ENCODE measurements around the gene PRSS8.
"Not testable (repeated sequence)": the region's sequence is repeated elsewhere in the genome, so short reads cannot be mapped to it uniquely, and the experiment has no call there.

PRSS8 gene

DNA sequence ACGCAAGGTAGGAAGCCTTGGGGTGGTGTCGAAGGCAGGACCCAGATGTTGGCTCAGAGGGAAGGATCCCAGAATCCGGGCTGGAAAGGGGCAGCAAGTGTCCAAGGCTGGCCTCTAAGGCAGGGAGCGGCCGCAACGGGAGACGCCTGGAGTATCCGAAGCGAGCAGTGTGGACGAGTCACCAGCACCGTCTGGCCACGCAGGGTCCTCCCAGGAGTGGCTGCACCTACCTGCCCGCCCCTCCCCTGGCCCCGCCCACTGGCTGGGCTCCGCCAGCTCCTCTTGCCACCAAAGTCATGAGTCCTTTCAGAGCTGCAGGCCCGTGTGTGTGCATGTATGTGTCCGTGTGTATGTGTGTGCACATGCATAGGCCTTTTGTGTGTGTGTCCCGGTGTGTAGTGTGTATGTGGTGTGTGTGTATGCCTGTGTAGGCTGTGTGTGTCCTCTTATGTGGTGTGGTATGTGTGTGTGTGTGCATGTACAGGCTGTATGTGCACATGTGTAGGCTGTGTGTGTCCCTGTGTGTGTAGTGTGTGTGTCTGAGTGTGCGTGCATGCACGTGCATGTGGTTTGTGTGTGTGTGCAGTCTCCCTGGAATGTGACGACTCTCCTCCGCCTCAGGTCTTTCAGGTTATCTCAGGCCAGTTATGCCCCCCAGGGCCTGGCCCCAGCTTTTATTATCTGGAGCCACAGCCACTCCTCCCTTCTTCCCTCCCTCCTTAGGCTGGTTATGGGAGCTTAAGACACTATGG is at the start of gene PRSS8:
TSS of gene PRSS8 (minus strand) at position 193 of the 752 bp plus-strand sequence. CDS start 229 bp downstream, outside the sequence.
- no peak for DNase-seq

DNA sequence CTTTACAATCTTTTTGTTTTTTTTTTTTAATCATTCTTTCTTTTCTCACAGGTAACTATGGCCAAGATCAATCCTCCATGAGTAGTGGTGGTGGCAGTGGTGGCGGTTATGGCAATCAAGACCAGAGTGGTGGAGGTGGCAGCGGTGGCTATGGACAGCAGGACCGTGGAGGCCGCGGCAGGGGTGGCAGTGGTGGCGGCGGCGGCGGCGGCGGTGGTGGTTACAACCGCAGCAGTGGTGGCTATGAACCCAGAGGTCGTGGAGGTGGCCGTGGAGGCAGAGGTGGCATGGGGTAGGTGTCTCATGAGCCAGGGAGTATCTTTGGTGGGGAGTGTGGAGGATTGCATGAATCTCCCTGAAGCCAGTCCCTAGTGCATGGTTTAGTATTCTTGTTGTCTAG is 49.4 kb upstream of the PRSS8 start:
- no peak for DNase-seq

DNA sequence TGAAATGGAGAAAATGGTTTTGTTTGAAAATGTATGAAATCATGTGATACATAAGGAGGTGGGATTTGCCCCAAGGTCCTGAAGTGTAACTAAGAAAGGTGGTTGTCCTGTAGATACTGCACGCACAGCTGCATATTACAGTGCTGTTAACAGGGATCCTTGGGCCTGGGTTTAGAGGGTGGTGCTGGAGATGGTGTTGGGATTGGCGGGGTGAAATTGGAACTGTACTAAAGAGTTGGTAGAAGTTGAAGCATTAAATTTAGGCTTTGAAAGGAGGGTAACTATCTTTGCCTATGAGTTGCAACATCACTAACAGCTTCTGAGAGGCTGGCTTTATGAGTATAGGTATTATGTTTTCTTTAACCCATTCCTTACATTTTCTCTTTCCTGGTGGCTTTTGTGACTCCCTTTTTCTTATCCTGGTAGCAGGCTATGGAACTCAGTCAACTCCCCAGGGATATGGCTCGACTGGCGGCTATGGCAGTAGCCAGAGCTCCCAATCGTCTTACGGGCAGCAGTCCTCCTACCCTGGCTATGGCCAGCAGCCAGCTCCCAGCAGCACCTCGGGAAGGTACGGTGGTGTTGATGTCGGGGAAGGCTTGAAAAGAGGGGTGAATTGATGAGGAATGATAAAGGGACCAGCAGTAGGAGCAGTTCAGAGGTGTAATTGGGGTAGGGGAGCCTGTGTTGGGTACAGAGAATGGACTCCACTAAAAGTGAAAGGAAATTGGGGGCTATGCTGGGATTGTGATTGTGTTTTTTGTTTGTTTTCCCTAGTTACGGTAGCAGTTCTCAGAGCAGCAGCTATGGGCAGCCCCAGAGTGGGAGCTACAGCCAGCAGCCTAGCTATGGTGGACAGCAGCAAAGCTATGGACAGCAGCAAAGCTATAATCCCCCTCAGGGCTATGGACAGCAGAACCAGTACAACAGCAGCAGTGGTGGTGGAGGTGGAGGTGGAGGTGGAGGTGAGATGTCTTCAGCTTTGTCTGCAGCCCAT is 48.2 kb upstream of the PRSS8 start:
- DNase-seq = no peak

DNA sequence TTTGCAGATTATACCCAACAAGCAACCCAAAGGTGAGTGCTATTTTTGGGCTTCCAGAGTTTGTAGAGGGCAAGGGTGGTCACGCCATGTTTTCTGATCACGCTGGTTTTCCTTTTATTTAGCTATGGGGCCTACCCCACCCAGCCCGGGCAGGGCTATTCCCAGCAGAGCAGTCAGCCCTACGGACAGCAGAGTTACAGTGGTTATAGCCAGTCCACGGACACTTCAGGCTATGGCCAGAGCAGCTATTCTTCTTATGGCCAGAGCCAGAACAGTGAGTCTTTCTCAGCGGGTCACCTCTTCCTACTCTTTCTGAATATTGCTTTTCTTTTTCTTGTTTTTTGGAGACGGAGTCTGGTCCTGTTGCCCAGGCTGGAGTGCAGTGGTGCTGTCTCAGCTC is 46.9 kb upstream of the PRSS8 start:
- no peak for DNase-seq

DNA sequence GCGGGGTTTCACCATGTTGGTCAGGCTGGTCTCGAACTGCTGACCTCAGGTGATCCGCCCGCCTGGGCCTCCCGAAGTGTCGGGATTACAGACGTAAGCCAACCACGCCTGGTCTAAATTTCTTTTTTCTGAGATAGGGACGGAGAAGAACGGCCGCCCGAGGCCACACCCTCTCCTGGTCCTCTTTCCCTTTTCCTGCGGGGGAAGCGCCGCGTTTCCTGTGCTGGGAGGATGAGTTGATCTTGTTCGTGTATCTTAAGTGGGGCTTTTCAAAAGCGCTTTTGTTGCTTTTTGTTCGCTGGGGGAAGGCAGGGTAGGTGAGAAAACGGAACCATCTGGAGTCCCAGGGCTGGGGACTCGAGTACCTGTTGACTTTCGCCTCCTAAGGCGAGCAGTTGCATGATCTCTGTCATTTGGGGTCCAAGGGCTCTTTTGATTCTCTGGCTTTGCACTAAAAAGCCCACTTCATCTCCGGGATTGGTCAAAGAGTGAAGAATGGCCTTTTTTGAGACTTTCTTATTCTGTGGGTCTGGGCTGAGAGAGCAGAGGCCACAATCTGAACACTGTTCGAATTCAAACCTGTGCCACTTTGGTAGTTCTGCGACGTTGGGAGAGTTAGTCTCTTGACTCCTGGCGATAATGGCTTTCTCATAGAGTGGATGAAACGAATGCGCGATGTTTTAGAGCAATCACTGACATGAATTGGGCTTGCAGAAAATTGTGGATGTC is 45.7 kb upstream of the PRSS8 start:
- peak in 2 of 51 donors; percentile 16 to 24 for DNase-seq

DNA sequence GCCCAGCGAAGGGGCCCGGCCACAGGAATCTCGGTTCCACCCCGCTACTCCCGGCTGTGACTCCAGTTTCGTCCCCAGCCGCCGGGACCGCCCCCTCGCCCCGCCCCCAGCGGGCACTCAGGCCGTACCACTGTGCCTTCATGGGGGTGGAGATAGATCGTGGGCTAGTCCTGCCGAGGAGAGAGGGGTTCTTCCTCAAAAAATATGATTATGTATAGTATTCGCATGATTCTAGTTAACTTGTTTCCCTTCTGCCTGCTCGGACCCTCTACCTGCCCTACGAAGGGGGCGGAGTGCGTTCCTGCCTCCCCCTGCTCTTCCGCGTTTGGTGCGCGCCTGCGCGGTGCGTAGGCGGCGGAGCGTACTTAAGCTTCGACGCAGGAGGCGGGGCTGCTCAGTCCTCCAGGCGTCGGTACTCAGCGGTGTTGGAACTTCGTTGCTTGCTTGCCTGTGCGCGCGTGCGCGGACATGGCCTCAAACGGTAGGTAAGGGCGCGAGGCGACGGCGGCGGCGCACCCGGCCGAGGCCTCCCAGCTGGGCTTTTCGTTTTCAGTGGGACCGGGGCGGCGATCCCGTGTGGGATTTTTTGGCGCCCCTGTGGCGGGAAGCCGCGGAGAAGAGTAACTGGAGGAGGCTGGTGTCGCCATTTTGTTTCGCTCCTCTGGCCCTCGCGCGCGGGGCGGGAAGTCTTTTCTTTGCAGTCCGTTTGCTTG is 44.4 kb upstream of the PRSS8 start, which contains the start of gene FUS:
TSS of gene FUS (plus strand) at position 393 of the 713 bp plus-strand sequence. CDS start at position 469, 76 bp downstream.
- DNase-seq = peak; percentile 68 to 96 (median 89)

DNA sequence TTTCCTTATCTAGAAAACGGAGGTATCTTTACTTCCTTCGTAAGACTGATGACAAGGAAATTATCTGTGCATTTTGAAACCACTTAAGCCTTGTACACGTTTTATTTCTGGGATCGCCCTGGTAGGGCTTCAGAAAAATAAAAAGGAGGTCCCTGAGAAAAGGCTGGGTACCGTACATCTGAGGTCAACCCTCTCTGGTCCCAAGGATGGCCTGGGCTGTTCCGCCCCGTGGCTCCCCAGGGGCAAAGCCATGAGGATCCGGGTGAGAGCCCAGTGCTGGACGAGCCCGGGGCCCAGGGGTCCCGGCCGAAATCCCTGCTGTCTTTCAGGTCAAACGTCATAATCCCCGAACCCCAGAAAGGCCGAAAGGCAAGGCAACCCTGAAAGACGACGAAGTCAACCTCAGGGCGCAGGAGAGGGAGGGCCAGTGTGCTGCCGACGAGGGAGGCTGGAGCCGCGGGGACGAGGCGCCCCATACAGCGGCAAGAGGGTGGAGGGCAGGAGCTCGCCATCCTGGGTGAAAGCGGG is 43.8 kb upstream of the PRSS8 start:
- DNase-seq = peak in 1 of 51 donors; percentile 72

DNA sequence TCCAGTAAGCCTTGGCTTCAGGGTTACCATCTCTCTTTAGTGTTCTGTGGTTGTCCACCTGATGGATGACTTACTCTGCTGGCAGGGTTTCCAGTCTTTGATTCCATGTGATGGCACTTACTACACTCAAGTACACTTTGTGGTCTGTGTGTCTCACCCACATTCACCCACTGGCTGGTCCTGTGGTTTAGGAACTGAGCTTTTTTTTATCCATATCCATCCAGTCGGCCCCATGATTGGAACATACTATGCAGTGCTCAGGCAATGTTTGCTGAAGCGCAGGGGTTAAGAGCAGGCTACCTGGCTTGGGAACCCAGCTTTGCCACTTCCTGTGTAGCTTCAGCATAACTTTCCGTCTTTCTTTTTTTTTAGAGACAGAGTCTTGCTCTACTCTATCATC is 41.6 kb upstream of the PRSS8 start:
- DNase-seq = no peak

DNA sequence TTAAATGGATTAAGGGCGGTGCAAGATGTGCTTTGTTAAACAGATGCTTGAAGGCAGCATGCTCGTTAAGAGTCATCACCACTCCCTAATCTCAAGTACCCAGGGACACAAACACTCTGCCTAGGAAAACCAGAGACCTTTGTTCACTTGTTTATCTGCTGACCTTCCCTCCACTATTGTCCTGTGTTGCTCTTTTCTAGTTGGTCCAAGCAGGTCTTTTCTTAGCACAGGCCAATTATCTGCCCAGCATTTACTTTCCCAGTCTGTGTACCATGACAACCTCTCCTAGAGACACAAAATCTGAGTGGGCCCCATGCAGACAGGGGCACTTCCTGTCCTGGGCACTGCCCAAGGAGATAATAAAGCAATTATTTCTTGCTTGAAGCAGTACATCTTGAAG is 34.5 kb upstream of the PRSS8 start:
- DNase-seq = peak in 1 of 51 donors; percentile 2

DNA sequence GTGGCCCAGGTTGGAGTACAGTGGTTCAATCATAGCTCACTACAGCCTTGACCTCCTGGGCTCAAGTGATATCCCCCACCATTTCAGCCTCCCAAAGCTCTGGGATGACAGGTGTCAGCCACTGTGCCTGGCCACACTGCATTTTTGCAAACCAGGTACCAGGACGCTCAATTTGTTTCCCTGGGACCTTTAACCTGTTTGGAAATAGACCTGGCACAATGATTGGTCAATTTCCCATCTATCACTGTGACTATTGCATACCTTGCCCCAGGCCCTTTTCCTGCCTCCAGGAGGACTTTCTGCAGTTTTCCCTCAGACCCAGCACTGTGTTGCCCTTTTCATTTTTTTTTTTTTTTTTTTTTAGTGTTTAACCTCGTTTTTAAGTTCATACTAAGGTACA is 33.3 kb upstream of the PRSS8 start:
- no peak for DNase-seq

DNA sequence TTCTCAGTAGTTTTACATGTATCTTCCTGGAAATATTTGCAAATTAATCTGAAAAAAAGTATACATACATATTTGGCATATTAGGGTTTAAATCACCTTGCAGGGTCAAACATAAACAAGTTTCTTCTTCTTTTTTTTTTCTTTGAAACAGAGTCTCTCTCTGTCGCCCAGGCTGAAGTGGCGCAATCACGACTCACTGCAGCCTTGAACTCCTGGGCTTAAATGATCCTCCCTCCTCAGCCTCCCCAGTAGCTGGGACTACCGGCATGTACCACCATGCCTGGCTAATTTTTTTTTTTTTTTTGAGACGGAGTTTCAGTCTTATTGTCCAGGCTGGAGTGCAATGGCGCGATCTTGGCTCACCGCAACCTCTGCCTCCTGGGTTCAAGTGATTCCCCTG is 31.8 kb upstream of the PRSS8 start:
- no peak for DNase-seq

DNA sequence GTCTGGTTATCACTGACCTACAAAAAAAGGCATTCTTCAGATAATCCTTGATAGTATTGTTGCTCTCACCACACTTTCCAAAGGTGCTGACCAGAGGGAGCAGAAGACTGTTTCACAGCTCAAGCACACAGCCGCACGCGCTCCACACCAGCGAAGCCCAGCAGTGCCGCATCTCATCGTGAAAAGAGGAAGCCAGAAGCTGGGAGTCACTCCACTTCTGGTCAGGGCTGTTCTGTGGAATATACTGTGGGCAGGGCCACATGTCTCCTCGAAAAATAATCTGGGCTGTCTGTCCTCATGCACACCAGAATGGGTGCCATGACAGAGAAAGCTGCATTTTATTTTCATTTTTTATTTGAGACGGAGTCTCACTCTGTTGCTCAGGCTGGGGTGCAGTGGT is 21.6 kb upstream of the PRSS8 start:
- peak in 3 of 51 donors; percentile 4 to 12 (median 7) for DNase-seq

DNA sequence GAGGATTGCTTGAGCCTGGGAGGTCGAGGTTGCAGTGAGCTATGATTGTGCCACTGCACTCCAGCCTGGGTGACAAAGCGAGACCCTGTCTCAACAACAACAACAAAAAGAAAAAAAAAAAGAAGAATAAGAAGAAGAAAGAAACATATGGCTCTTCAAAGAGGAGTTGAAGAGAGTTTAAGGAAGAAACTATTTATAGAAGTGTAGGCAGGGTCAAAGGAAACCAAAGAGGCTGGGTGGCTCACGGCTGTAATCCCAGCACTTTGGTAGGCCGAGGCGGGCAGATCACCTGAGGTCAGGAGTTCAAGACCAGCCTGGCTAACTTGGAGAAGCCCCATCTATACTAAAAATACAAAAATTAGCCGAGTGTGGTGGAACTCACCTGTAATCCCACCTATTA is 15.4 kb upstream of the PRSS8 start:
- not testable (repeated sequence) for DNase-seq

DNA sequence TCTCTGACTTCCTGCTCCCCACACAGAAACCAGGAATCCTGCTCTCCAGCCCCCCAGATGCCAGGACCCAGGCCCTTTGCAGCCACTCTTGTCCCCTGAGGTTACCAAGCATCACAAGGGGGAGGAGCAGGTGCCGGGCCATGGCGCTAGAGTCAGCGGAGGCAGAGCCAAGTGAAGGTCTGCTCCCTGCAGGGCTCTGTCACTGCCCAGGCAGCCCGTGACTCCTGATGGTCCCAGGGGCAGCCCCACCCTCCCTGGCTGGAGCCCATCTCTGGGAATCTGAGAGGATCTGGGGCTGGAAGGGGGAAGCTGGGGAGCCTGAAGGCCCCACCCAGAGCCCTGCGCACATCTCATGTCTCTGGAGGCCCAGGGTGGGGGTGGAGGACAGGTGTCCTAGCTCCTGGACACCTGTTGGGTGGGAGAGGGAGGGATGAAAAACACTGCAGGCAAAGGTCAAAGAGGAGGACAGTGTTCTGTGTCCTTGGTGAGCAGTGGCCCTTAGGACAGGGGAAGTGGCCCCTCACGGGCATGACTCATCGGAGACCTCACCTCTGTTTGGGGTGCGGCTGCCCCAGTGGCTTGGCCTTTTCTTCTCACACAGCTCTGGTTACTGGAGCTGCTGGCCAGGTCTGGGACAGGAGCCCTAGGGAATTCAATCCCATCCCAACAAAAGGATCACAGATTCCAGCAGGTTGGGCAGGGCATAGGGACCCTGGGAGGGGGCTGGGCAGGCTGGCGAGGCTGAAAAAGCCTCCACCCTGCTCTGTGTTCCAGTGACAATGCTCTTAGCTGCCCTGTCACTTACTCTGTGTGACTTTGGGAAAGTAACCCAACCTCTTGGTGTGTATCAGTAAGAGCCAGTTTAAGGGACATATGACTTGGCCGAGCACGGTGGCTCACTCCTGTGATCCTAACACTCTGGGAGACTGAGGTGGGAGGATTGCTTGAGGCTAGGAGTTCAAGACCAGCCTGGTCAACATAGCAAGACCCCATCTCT is 14.7 kb upstream of the PRSS8 start, which contains the start of gene PRSS36:
TSS of gene PRSS36 (minus strand) at position 173 of the 997 bp plus-strand sequence. CDS start at position 142, 31 bp downstream.
- no peak for DNase-seq

DNA sequence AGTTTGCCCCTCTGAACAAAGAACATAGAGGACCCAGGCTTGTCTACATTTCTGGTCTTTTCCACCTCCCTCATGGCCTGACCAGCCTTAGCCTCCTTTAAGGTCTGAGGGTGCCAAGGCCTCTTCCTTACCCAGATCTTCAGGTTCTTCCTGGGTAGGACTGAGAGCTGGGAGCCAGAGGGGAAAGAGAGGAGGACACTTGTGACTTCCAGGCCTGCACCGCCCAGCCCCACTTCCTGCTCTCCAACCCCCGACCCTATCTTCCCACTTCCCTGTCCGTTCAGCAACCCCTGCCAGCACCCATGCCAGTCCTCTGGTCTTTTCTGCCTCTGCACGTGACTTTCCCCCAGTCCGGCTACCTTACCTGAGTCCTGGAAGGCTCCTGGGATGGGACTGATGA is 13.8 kb upstream of the PRSS8 start:
- no peak for DNase-seq

DNA sequence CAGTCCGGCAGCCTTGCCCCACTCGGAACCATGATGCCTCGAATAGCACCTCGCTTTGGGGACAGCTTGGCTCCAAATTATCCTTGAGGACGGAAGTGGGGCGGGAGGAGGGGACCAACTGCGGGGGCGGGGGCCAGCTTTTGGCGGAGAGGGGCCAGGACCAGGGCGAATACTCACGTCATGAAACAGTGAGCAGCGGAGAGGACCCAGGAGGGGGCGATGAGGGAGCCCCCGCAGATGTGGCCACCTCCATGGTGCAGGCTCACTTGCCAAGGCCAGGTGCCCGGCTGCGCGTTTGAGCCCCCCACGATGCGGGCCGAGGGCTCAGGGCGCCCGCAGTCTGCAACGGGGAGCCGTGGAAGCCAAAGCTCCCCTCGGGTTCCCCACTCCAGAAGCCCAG is 13.4 kb upstream of the PRSS8 start:
- no peak for DNase-seq

DNA sequence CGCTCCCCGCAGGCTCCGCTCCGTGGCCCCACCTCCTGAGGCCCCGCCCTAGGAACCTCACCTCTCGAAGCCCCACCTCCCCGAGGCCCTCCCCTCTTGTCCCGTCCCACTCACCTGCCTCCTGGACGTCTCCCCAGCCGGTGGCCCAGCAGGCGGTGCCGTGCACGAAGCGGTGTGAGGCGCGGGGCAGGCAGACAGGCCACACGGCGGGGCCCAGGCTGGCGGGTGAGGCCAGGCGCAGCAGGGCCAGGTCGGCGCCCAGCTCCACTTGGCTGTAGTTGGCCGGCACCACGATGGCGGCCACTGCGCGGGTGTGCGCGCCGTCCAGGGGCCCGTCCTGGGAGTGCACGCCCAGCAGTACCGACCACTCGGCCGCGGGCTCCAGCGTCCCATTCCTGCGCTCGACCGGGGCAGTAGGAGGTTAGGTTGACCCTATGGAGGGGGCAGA is 12.8 kb upstream of the PRSS8 start:
- no peak for DNase-seq

DNA sequence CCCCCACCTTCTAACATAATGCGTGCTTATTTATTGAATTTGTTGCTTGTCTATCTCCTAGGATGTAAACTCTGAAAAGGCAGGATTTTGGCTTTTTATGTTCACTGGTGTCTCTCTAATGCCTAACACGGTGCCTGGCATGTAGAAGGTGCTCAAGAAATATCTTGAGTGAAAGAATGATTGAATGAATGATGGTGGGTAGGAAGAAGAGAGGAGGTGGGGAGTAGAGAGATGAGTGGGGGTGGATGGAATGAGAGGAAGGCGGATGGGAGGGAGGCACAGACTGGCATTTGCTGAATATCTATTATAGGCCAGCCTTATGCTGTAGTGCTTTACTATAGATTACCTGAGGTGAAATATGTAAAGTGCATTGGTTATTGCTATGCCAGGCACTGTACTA is 12.0 kb upstream of the PRSS8 start:
- DNase-seq = no peak

DNA sequence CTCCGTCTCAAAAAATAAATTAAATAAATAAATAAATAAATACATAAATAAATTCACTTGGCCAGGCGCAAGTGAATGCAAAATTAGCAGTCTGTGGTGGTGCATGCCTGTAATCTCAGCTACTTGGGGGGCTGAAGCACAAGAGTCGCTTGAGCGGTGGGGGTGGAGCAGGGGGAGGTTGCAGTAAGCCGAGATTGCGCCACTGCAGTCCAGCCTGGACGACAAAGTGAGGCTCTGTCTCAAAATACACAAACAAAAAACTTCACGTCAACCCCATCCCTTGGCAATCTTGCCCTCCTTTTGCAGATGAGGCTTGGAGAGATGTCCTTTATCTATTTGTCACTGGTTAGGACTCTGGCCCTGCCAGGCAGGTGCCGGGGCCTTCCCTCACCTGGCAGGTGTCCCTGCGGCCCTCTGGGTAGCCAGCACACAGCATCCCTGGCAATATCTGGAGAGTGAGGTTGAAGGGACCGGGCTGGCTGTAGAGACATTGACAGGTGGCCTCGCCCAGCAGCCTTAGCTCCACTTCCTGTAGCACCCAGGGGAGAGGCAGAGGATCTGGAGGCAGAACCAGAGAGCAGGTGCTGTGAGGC is 10.0 kb upstream of the PRSS8 start:
- no peak for DNase-seq
